ENCODE measurements around the gene ZNF578. TPM values are rescaled to one million over a fixed set of nuclear protein-coding genes. Genes with fewer than 3 reads are reported as not detected.

The ZNF578 gene
- total and polyA plus RNA-seq, 2 of the 4 experiments (the other 2 are of a cell fraction) = 1.4 to 4.1 TPM

DNA sequence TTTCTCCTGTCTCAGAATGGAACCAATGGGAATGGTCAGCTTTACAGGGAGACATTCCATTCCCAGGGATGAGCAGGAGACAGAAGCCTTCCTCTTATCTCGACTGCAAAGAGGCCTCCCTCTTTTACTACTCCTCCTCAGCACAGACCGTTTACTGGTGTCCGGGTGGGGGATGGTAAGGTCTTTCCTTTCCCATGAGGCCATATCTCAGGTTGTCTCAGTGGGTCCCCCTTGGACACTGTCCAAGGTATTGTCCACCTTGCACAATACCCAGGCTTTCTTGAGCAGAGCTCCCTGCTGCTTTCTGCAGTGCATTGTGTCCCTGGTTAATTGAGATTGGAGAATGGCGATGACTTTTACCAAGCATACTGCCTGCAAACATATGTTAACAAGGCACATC, 66.7 kb downstream of the ZNF578 start:
- in situ Hi-C loops (cut with MboI; ENCODE audit: low sequenced_read_pairs) (no loop called here), dilution Hi-C loops (cut with HindIII; ENCODE audit: low sequenced_read_pairs, unreplicated experiment) (no loop called here), intact Hi-C loops (cut with micrococcal nuclease) (no loop called here)
- Histone ChIP-seq H2AK5ac (ENCODE audit: low read depth, low read length) (no peak overlapping the region), H3K9me1 (ENCODE audit: insufficient read depth, low read length) (no peaks in the 10 kb centered on the region), H2AFZ (replicated peaks; ENCODE audit: low read length, poor library complexity) (no peak overlapping the region), H4K5ac (ENCODE audit: low read depth, low read length) (no peak overlapping the region), H3K27me3 (ENCODE audit: control insufficient read depth, insufficient read depth, low read length) (no peaks in the 10 kb centered on the region), H3K14ac (replicated peaks; ENCODE audit: low read depth, low read length) (no peak overlapping the region), H4K91ac (ENCODE audit: insufficient read depth, low read depth, low read length) (no peak overlapping the region), H4K20me1 (ENCODE audit: insufficient read depth, low read length) (no peaks in the 10 kb centered on the region), H3K9ac (ENCODE audit: low read depth, low read length) (no peak overlapping the region), H2BK120ac (ENCODE audit: low read depth, low read length) (no peak overlapping the region), H3K36me3 (ENCODE audit: control insufficient read depth, insufficient read depth, low read length) (peaks cover 1% of the 10 kb centered on the region; the same call in 1 of the 2 replicates), H2BK15ac (ENCODE audit: low read depth, low read length) (no peak overlapping the region), H3K4me3 (ENCODE audit: insufficient read depth, low read depth, low read length) (no peak overlapping the region), H3K56ac (ENCODE audit: extremely low read depth, insufficient read depth, low read length) (no peak overlapping the region), H3K18ac (ENCODE audit: low read depth, low read length) (no peak overlapping the region), H3K79me1 (ENCODE audit: low read depth in 1 of 2, low read length in 2 of 2) (no peaks in the 10 kb centered on the region), H3K4me2 (ENCODE audit: low read depth, low read length) (no peak overlapping the region), H2AK9ac (replicated peaks; ENCODE audit: low read depth, low read length, poor library complexity) (no peak overlapping the region), H3K23ac (ENCODE audit: low read depth, low read length) (no peak overlapping the region), H4K8ac (ENCODE audit: low read depth in 2 of 2, low read length in 2 of 2) (no peak overlapping the region), H3K4ac (ENCODE audit: low read depth, low read length) (no peak overlapping the region), H3K4me1 (ENCODE audit: control insufficient read depth, insufficient read depth, low read length) (no peaks in the 10 kb centered on the region), H3K9me3 (ENCODE audit: control insufficient read depth, insufficient read depth, low read length) (peaks cover 22% of the 10 kb centered on the region), H2BK20ac (ENCODE audit: low read depth, low read length) (no peak overlapping the region), H3K27ac (ENCODE audit: insufficient read depth, low read length) (no peak overlapping the region), H2BK5ac (ENCODE audit: low read depth, low read length, poor library complexity, severe bottlenecking) (no peak overlapping the region)
- ChIA-PET CTCF (no interaction called here), POLR2A (ENCODE audit: unreplicated experiment) (no interaction called here)
- no CpG with 5 or more reads among the region's 4 CpGs for WGBS, 2 experiments (ENCODE audit: extremely low coverage in 2 of 2, insufficient read length in 1 of 2)
- ATAC-seq (ENCODE audit: low read depth) (no peak), DNase-seq (no peak)
- TF ChIP-seq, protein P1, sequence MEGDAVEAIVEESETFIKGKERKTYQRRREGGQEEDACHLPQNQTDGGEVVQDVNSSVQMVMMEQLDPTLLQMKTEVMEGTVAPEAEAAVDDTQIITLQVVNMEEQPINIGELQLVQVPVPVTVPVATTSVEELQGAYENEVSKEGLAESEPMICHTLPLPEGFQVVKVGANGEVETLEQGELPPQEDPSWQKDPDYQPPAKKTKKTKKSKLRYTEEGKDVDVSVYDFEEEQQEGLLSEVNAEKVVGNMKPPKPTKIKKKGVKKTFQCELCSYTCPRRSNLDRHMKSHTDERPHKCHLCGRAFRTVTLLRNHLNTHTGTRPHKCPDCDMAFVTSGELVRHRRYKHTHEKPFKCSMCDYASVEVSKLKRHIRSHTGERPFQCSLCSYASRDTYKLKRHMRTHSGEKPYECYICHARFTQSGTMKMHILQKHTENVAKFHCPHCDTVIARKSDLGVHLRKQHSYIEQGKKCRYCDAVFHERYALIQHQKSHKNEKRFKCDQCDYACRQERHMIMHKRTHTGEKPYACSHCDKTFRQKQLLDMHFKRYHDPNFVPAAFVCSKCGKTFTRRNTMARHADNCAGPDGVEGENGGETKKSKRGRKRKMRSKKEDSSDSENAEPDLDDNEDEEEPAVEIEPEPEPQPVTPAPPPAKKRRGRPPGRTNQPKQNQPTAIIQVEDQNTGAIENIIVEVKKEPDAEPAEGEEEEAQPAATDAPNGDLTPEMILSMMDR (conservative IDR thresholded peaks at IDR 0.05; ENCODE audit: low read depth, low read length) = no peak
- TF ChIP-seq ELK1 (IDR thresholded peaks at IDR 0.05; ENCODE audit: borderline replicate concordance, low read depth, low read length) (no peak), FOS (IDR thresholded peaks at IDR 0.05; ENCODE audit: low read depth, low read length) (no peak), BHLHE40 (IDR thresholded peaks at IDR 0.05; ENCODE audit: low read depth, low read length) (no peak), SMC3 (IDR thresholded peaks at IDR 0.05; ENCODE audit: low read depth, low read length) (no peak), MAZ (IDR thresholded peaks at IDR 0.05; ENCODE audit: borderline replicate concordance, low read depth, low read length) (no peak), USF2 (IDR thresholded peaks at IDR 0.05; ENCODE audit: low read depth, low read length) (no peak), RFX5 (IDR thresholded peaks at IDR 0.05; ENCODE audit: low read depth, low read length) (no peak), MXI1 (IDR thresholded peaks at IDR 0.05; ENCODE audit: borderline replicate concordance, low read depth, low read length) (no peak), RCOR1 (IDR thresholded peaks at IDR 0.05; ENCODE audit: insufficient replicate concordance, low read length) (no peak), CHD1 (IDR thresholded peaks at IDR 0.05; ENCODE audit: low read depth, low read length) (no peak), CEBPB (IDR thresholded peaks at IDR 0.05; ENCODE audit: low read depth, low read length) (no peak), POLR2A (IDR thresholded peaks at IDR 0.05; ENCODE audit: low read depth, low read length) (no peak), RAD21 (IDR thresholded peaks at IDR 0.05; ENCODE audit: low read length) (no peak)
- BruUV-seq (replicated peaks) = no TSS peak
